Measurements from ENCODE around the gene RIF1. TPM values are rescaled to one million over a fixed set of nuclear protein-coding genes. Genes with fewer than 3 reads are reported as not detected.
"Not testable (repeated sequence)": the region's sequence is repeated elsewhere in the genome, so short reads cannot be mapped to it uniquely, and the experiment has no call there.

Gene RIF1
- total and polyA plus RNA-seq, 4 donors, result 4.3 to 78.3 (median 16.3) TPM

GRCh38 chr2:151408788-151409600, 708 bp upstream of the RIF1 start:
- TF ChIP-seq CTCF (IDR thresholded peaks at IDR 0.05; ENCODE audit: control extremely low read depth, extremely low read depth), result no peak
- Histone ChIP-seq H3K9ac (ENCODE audit: insufficient read depth in 1 of 2, low read length in 2 of 2) (peak overlapping the region in 1 of 2 donors; percentile 76), H3K27me3 (ENCODE audit: control insufficient read depth in 3 of 3, insufficient read depth in 3 of 3, low read length in 2 of 3) (no peaks in the 10 kb centered on the region), H3K4me3 (peak overlapping the region; percentile 99), H3K27ac (ENCODE audit: low read depth in 1 of 2, low read length in 1 of 2) (no peak overlapping the region), H3K9me3 (ENCODE audit: control insufficient read depth in 4 of 4, insufficient read depth in 3 of 4, low read length in 3 of 4) (no peaks in the 10 kb centered on the region), H3K4me1 (ENCODE audit: control insufficient read depth in 5 of 5, insufficient read depth in 5 of 5, low read length in 5 of 5) (peaks cover 0 to 12% (median 0%) of the 10 kb centered on the region in 5 donors), H3K36me3 (ENCODE audit: control insufficient read depth in 4 of 4, insufficient read depth in 4 of 4, low read length in 4 of 4) (peaks cover 2 to 10% (median 6%) of the 10 kb centered on the region in 4 donors)
- WGBS, 2 donors, result 91 to 92% methylated on average over 24 to 25 of the region's 25 CpGs
- DNase-seq (no peak), ATAC-seq (ENCODE audit: insufficient read depth, low FRiP score) (no peak)

- no peak for TF ChIP-seq CTCF (IDR thresholded peaks at IDR 0.05; ENCODE audit: control extremely low read depth, extremely low read depth)
- peak overlapping the region; percentile 75 to 76 for H3K9ac ChIP-seq (ENCODE audit: insufficient read depth in 1 of 2, low read length in 2 of 2)
- peaks cover 0 to 12% (median 0%) of the 10 kb centered on the region in 5 donors for H3K4me1 ChIP-seq (ENCODE audit: control insufficient read depth in 5 of 5, insufficient read depth in 5 of 5, low read length in 5 of 5)
Measured at GRCh38 chr2:151410485-151410834, 758 bp downstream of the RIF1 start.

GRCh38 chr2:151417650-151418049, 7.9 kb downstream of the RIF1 start:
- Histone ChIP-seq H3K4me1 (ENCODE audit: control insufficient read depth in 5 of 5, insufficient read depth in 5 of 5, low read length in 5 of 5) (no peaks in the 10 kb centered on the region), H3K36me3 (ENCODE audit: control insufficient read depth in 4 of 4, insufficient read depth in 4 of 4, low read length in 4 of 4) (peaks cover 19 to 45% (median 33%) of the 10 kb centered on the region in 4 donors), H3K9ac (ENCODE audit: insufficient read depth in 1 of 2, low read length in 2 of 2) (no peak overlapping the region), H3K27me3 (ENCODE audit: control insufficient read depth in 3 of 3, insufficient read depth in 3 of 3, low read length in 2 of 3) (no peaks in the 10 kb centered on the region), H3K4me3 (no peak overlapping the region), H3K9me3 (ENCODE audit: control insufficient read depth in 4 of 4, insufficient read depth in 3 of 4, low read length in 3 of 4) (no peaks in the 10 kb centered on the region), H3K27ac (ENCODE audit: low read depth in 1 of 2, low read length in 1 of 2) (no peak overlapping the region)
- DNase-seq, result no peak
- 94 to 95% methylated on average over 3 of the region's 3 CpGs for WGBS, 2 donors
- no peak for ATAC-seq (ENCODE audit: insufficient read depth, low FRiP score)
- TF ChIP-seq CTCF (IDR thresholded peaks at IDR 0.05; ENCODE audit: control extremely low read depth, extremely low read depth), result no peak

More at GRCh38 chr2:151410485-151410834, 758 bp downstream of the RIF1 start:
- no peak for ATAC-seq (ENCODE audit: insufficient read depth, low FRiP score)
- DNase-seq, result peak in 2 of 3 donors; percentile 39 to 45
- 0 to 1% methylated on average over 21 of the region's 21 CpGs for WGBS, 2 donors
- peak overlapping the region; percentile 99 for H3K4me3 ChIP-seq
- peak overlapping the region; percentile 90 to 94 for H3K27ac ChIP-seq (ENCODE audit: low read depth in 1 of 2, low read length in 1 of 2)
- no peaks in the 10 kb centered on the region for H3K27me3 ChIP-seq (ENCODE audit: control insufficient read depth in 3 of 3, insufficient read depth in 3 of 3, low read length in 2 of 3)
- H3K36me3 ChIP-seq (ENCODE audit: control insufficient read depth in 4 of 4, insufficient read depth in 4 of 4, low read length in 4 of 4), result peaks cover 2 to 11% (median 8%) of the 10 kb centered on the region in 4 donors
- H3K9me3 ChIP-seq (ENCODE audit: control insufficient read depth in 4 of 4, insufficient read depth in 3 of 4, low read length in 3 of 4), result no peaks in the 10 kb centered on the region

- H3K9me3 ChIP-seq (ENCODE audit: control insufficient read depth in 4 of 4, insufficient read depth in 3 of 4, low read length in 3 of 4); ATAC-seq (ENCODE audit: insufficient read depth, low FRiP score); H3K27me3 ChIP-seq (ENCODE audit: control insufficient read depth in 3 of 3, insufficient read depth in 3 of 3, low read length in 2 of 3); H3K9ac ChIP-seq (ENCODE audit: insufficient read depth in 1 of 2, low read length in 2 of 2); H3K4me1 ChIP-seq (ENCODE audit: control insufficient read depth in 5 of 5, insufficient read depth in 5 of 5, low read length in 5 of 5); H3K27ac ChIP-seq (ENCODE audit: low read depth in 1 of 2, low read length in 1 of 2); DNase-seq; H3K4me3 ChIP-seq: not testable (repeated sequence)
- 89 to 95% methylated on average over 12 of the region's 12 CpGs for WGBS, 2 donors
- peaks cover 20 to 53% (median 38%) of the 10 kb centered on the region in 4 donors for H3K36me3 ChIP-seq (ENCODE audit: control insufficient read depth in 4 of 4, insufficient read depth in 4 of 4, low read length in 4 of 4)
Measured at GRCh38 chr2:151421681-151422080, 12.0 kb downstream of the RIF1 start.

Data from lung (tissue), 12 donors.